HTR-8/SVneo (cell line): ENCODE results near the gene OGFR.

ENCODE experiments used
- DNase-seq: peaks from one replicate; pipeline ENCODE4 v3.0.0; 2011; ENCODE audit warnings: low spot score, mixed read lengths; ENCODE audit not compliant: insufficient read length
- FAIRE-seq: peaks from 2 replicates; lab custom pipeline; 2011; peaks lifted over from hg19 to GRCh38; lab: Jason Lieb, UNC

The OGFR gene

GRCh38 chr20:62769346-62770071 lies 35.1 kb upstream of the OGFR start:
- DNase-seq (no peak), FAIRE-seq (peak; percentile 66)

- FAIRE-seq (peak; percentile 57), DNase-seq (no peak)
Observed at GRCh38 chr20:62770111-62770910, 34.3 kb upstream of the OGFR start.

GRCh38 chr20:62770916-62771315 lies 33.7 kb upstream of the OGFR start:
- FAIRE-seq (no peak), DNase-seq (no peak)

GRCh38 chr20:62771396-62772102 lies 33.1 kb upstream of the OGFR start:
- DNase-seq (no peak), FAIRE-seq (no peak)

GRCh38 chr20:62772103-62772611 lies 32.5 kb upstream of the OGFR start:
- FAIRE-seq (peak; percentile 85), DNase-seq (no peak)

- DNase-seq (no peak), FAIRE-seq (no peak)
Observed at GRCh38 chr20:62772619-62772989, 32.0 kb upstream of the OGFR start.

- FAIRE-seq: peak; percentile 89
- no peak for DNase-seq
Observed at GRCh38 chr20:62772990-62773844, 31.4 kb upstream of the OGFR start.

GRCh38 chr20:62773845-62774714 lies 30.6 kb upstream of the OGFR start:
- no peak for DNase-seq
- peak; percentile 86 for FAIRE-seq

GRCh38 chr20:62774762-62775161 lies 29.9 kb upstream of the OGFR start:
- DNase-seq: no peak
- FAIRE-seq: peak; percentile 40

GRCh38 chr20:62775206-62775605 lies 29.4 kb upstream of the OGFR start:
- FAIRE-seq: peak; percentile 85
- DNase-seq: no peak

- DNase-seq: no peak
- FAIRE-seq: no peak
Observed at GRCh38 chr20:62776035-62776691, 28.5 kb upstream of the OGFR start.

- FAIRE-seq (peak; percentile 100), DNase-seq (peak; percentile 90)
Observed at GRCh38 chr20:62776692-62777527, 27.7 kb upstream of the OGFR start.

GRCh38 chr20:62777528-62777830 lies 27.2 kb upstream of the OGFR start:
- no peak for FAIRE-seq
- DNase-seq: no peak

- FAIRE-seq (no peak), DNase-seq (no peak)
Observed at GRCh38 chr20:62778058-62778457, 26.6 kb upstream of the OGFR start.

GRCh38 chr20:62778601-62779416 lies 25.8 kb upstream of the OGFR start:
- FAIRE-seq: peak; percentile 49

GRCh38 chr20:62779417-62779685 lies 25.3 kb upstream of the OGFR start:
- DNase-seq (no peak), FAIRE-seq (no peak)

More at GRCh38 chr20:62778601-62779416, 25.8 kb upstream of the OGFR start:
- no peak for DNase-seq

- FAIRE-seq (peak; percentile 55), DNase-seq (no peak)
Observed at GRCh38 chr20:62780204-62780603, 24.4 kb upstream of the OGFR start.
